IMR-90 (cell line): Measurements from ENCODE around the gene COL4A2.

ENCODE experiments used
- BHLHE40 ChIP-seq: fragments of 150-350 bp; IDR thresholded peaks from 2 replicates; pipeline ENCODE4 v1.6.1; 2016; ENCODE audit warnings: mild to moderate bottlenecking, low read depth, low read length
- MAFK ChIP-seq: IDR thresholded peaks from 2 replicates; pipeline ENCODE4 v1.6.1; 2012; ENCODE audit warnings: low read depth, low read length, improper control_type of control experiment
- MXI1 ChIP-seq: IDR thresholded peaks from 2 replicates; pipeline ENCODE4 v1.6.1; 2012; ENCODE audit warnings: low read depth, mild to moderate bottlenecking, low read length, moderate library complexity, borderline replicate concordance
- POLR2A ChIP-seq: IDR thresholded peaks from 2 replicates; pipeline ENCODE4 v1.6.1; 2012; ENCODE audit warnings: mild to moderate bottlenecking, low read depth, low read length
- RAD21 ChIP-seq: IDR thresholded peaks from 2 replicates; pipeline ENCODE4 v1.6.1; 2012; ENCODE audit warnings: low read length, improper control_type of control experiment
- TF ChIP-seq, protein P1 (sequence below): conservative IDR thresholded peaks from 2 replicates; pipeline ENCODE4 v1.5.1; 2012; ENCODE audit warnings: mild to moderate bottlenecking, low read depth, low read length, improper control_type of control experiment

DNA sequence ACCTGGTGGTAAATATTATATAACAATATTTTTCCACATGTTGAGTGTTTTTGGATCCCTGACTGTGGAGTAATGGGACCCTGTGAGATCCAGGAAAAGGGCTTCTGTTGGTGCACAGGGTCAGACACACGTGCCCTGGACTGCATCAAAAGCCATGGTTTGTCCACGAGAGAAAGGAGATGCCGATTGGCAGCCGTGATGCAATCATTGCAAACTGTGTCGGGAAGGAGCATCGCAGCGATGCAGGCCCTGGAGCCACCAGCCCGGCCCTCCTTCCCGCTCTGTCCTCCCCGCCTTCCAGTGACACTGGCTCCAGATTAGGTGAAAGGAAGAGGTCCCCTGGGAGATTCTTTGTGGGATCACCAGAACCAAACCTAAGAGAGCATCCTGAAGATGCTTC is 9.1 kb downstream of the COL4A2 start:
- TF ChIP-seq, protein P1, sequence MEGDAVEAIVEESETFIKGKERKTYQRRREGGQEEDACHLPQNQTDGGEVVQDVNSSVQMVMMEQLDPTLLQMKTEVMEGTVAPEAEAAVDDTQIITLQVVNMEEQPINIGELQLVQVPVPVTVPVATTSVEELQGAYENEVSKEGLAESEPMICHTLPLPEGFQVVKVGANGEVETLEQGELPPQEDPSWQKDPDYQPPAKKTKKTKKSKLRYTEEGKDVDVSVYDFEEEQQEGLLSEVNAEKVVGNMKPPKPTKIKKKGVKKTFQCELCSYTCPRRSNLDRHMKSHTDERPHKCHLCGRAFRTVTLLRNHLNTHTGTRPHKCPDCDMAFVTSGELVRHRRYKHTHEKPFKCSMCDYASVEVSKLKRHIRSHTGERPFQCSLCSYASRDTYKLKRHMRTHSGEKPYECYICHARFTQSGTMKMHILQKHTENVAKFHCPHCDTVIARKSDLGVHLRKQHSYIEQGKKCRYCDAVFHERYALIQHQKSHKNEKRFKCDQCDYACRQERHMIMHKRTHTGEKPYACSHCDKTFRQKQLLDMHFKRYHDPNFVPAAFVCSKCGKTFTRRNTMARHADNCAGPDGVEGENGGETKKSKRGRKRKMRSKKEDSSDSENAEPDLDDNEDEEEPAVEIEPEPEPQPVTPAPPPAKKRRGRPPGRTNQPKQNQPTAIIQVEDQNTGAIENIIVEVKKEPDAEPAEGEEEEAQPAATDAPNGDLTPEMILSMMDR = no peak
- TF ChIP-seq MXI1 = no peak
- TF ChIP-seq POLR2A = no peak
- TF ChIP-seq BHLHE40 = no peak
- no peak for TF ChIP-seq RAD21
- TF ChIP-seq MAFK = no peak
